H1 (cell line): ENCODE measurements around the gene CEND1. TPM values are rescaled to one million over a fixed set of nuclear protein-coding genes. Genes with fewer than 3 reads are reported as not detected.

ENCODE experiments used
- CTCF ChIA-PET: fragments of 300-600 bp; sonication (Branson Sonifier 250); formaldehyde crosslinking; loops from one replicate; lab custom pipeline; 2021; ENCODE audit not compliant: partially characterized antibody; lab: Charles Lee
- POLR2A ChIA-PET: fragments of 300-600 bp; sonication (Branson Sonifier 250); formaldehyde crosslinking; loops from one replicate; lab custom pipeline; 2021; ENCODE audit warnings: inconsistent platforms; ENCODE audit not compliant: partially characterized antibody; lab: Charles Lee
- DNase-seq, 2 experiments: peaks; one replicate each; pipeline versions ENCODE4 v3.0.0 to v3.0.0-alpha.2; 2010 to 2022; ENCODE audit warnings: low spot score in 2 of 2, low read depth in 1 of 2, mixed read lengths in 1 of 2
- FAIRE-seq: peaks from 2 replicates; lab custom pipeline; 2011; peaks lifted over from hg19 to GRCh38; lab: Jason Lieb, UNC
- H2AFZ ChIP-seq: 2 replicates; pipeline ENCODE4 v1.8.1; 2012; ENCODE audit warnings: low read length, inconsistent platforms
- H2AK5ac ChIP-seq: 2 replicates; pipeline ENCODE4 v1.6.1; 2013; ENCODE audit warnings: low read depth, low read length
- H2BK120ac ChIP-seq: replicated peaks from 2 replicates; pipeline ENCODE3; 2013; ENCODE audit warnings: low read depth, low read length, inconsistent platforms
- H2BK12ac ChIP-seq: 2 replicates; pipeline ENCODE4 v1.6.1; 2013; ENCODE audit warnings: low read depth, low read length
- H2BK15ac ChIP-seq: 2 replicates; pipeline ENCODE4 v1.6.1; 2013; ENCODE audit warnings: low read length
- H2BK20ac ChIP-seq: 2 replicates; pipeline ENCODE4 v1.6.1; 2013; ENCODE audit warnings: low read length
- H2BK5ac ChIP-seq: 2 replicates; pipeline ENCODE4 v1.6.1; 2013; ENCODE audit warnings: low read depth, low read length
- H3K14ac ChIP-seq: 2 replicates; pipeline ENCODE4 v1.6.1; 2013; ENCODE audit warnings: inconsistent platforms; ENCODE audit not compliant: insufficient read length
- H3K18ac ChIP-seq: 2 replicates; pipeline ENCODE4 v1.6.1; 2013; ENCODE audit warnings: low read length; ENCODE audit errors: extremely low read depth
- H3K23ac ChIP-seq: 2 replicates; pipeline ENCODE4 v1.6.1; 2013; ENCODE audit warnings: inconsistent platforms; ENCODE audit not compliant: insufficient read length
- H3K23me2 ChIP-seq: 2 replicates; pipeline ENCODE4 v1.6.1; 2013; ENCODE audit warnings: low read depth, low read length
- H3K27ac ChIP-seq: 2 replicates; pipeline ENCODE4 v1.6.1; 2011; ENCODE audit warnings: low read depth, low read length, inconsistent platforms
- H3K27me3 ChIP-seq, 4 experiments: replicated peaks in 1 of 4; 1 replicate in 1 of 4; 2 replicates in 3 of 4; pipeline versions ENCODE4 v1.6.1 to v1.8.1; 2011 to 2013; ENCODE audit warnings: low read length in 3 of 4, mild to moderate bottlenecking in 3 of 4, inconsistent platforms in 2 of 4, mixed read lengths in 2 of 4, moderate library complexity in 1 of 4; ENCODE audit not compliant: control insufficient read depth in 3 of 4, insufficient read depth in 3 of 4; ENCODE audit errors: extremely low read depth in 1 of 4
- H3K36me3 ChIP-seq, 4 experiments: 2 replicates each; pipeline versions ENCODE4 v1.6.1 to v1.8.1; 2011 to 2013; ENCODE audit warnings: mild to moderate bottlenecking in 4 of 4, low read length in 3 of 4, moderate library complexity in 2 of 4, control low read depth in 1 of 4, inconsistent platforms in 1 of 4; ENCODE audit not compliant: insufficient read depth in 4 of 4, control insufficient read depth in 2 of 4
- H3K4ac ChIP-seq: replicated peaks from 2 replicates; pipeline ENCODE3; 2013; ENCODE audit warnings: low read length, low read depth, mixed read lengths, inconsistent platforms; ENCODE audit not compliant: insufficient read length
- H3K4me1 ChIP-seq, 4 experiments: replicated peaks in 1 of 4; 1 replicate in 1 of 4; 2 replicates in 3 of 4; pipeline versions ENCODE4 v1.6.1 to v1.8.1; 2011 to 2013; ENCODE audit warnings: low read length in 3 of 4, inconsistent platforms in 2 of 4, mixed read lengths in 1 of 4; ENCODE audit not compliant: insufficient read depth in 4 of 4, control insufficient read depth in 3 of 4
- H3K4me2 ChIP-seq, 2 experiments: 2 replicates each; pipeline versions ENCODE4 v1.6.1 to v1.8.1; 2011 to 2013; ENCODE audit warnings: low read depth in 2 of 2, low read length in 2 of 2, control low read depth in 1 of 2, inconsistent platforms in 1 of 2, mild to moderate bottlenecking in 1 of 2; ENCODE audit not compliant: insufficient read depth in 1 of 2
- H3K4me3 ChIP-seq, 4 experiments: fragments of 200-600, 300-600 bp in 1 of 4; sonication (generic), shearing (Covaris generic), sonication (Bioruptor Twin) in 1 of 4; 2 replicates each; pipeline versions ENCODE4 v1.5.1 to v1.8.1; 2011 to 2016; ENCODE audit warnings: low read length in 4 of 4, low read depth in 3 of 4, control low read depth in 2 of 4, inconsistent platforms in 2 of 4, mild to moderate bottlenecking in 2 of 4, mixed read lengths in 1 of 4, moderate library complexity in 1 of 4; ENCODE audit not compliant: insufficient read depth in 2 of 4; ENCODE audit errors: extremely low read depth in 1 of 4
- H3K56ac ChIP-seq: replicated peaks from 2 replicates; pipeline ENCODE3; 2013; ENCODE audit warnings: low read depth, mild to moderate bottlenecking, mixed read lengths, low read length, inconsistent platforms; ENCODE audit not compliant: insufficient read length
- H3K79me1 ChIP-seq: 2 replicates; pipeline ENCODE4 v1.6.1; 2013; ENCODE audit warnings: low read depth, low read length, control low read depth
- H3K79me2 ChIP-seq, 2 experiments: 2 replicates each; pipeline versions ENCODE4 v1.6.1 to v1.8.1; 2012 to 2013; ENCODE audit warnings: low read length in 2 of 2, mild to moderate bottlenecking in 2 of 2, inconsistent platforms in 1 of 2; ENCODE audit not compliant: insufficient read depth in 2 of 2, control insufficient read depth in 1 of 2
- H3K9ac ChIP-seq, 4 experiments: replicated peaks in 1 of 4; 1 replicate in 1 of 4; 2 replicates in 3 of 4; pipeline versions ENCODE4 v1.6.1 to v1.8.1; 2011 to 2013; ENCODE audit warnings: low read depth in 3 of 4, low read length in 3 of 4, control low read depth in 2 of 4, mild to moderate bottlenecking in 2 of 4, moderate library complexity in 2 of 4, inconsistent platforms in 1 of 4; ENCODE audit errors: extremely low read depth in 1 of 4
- H3K9me3 ChIP-seq, 2 experiments: 2 replicates each; pipeline versions ENCODE4 v1.6.1 to v1.8.1; 2012 to 2013; ENCODE audit warnings: mild to moderate bottlenecking in 2 of 2, moderate library complexity in 2 of 2, control low read depth in 1 of 2, inconsistent platforms in 1 of 2, low read depth in 1 of 2, low read length in 1 of 2, mixed read lengths in 1 of 2; ENCODE audit not compliant: insufficient read depth in 2 of 2
- H4K20me1 ChIP-seq, 2 experiments: replicated peaks in 1 of 2; 2 replicates each; pipeline versions ENCODE3 to v1.8.1; 2011 to 2013; ENCODE audit warnings: inconsistent platforms in 2 of 2, low read length in 2 of 2, mild to moderate bottlenecking in 1 of 2; ENCODE audit not compliant: insufficient read depth in 2 of 2, control insufficient read depth in 1 of 2
- H4K5ac ChIP-seq: 2 replicates; pipeline ENCODE4 v1.6.1; 2013; ENCODE audit warnings: low read length, low read depth, mixed read lengths, inconsistent platforms; ENCODE audit not compliant: insufficient read length
- H4K8ac ChIP-seq: 2 replicates; pipeline ENCODE4 v1.8.0; 2013; ENCODE audit warnings: mild to moderate bottlenecking, moderate library complexity, low read length, inconsistent platforms; ENCODE audit not compliant: insufficient read depth; ENCODE audit errors: extremely low read depth
- H4K91ac ChIP-seq: replicated peaks from 2 replicates; pipeline ENCODE3; 2013; ENCODE audit warnings: low read length, mixed read lengths, inconsistent platforms; ENCODE audit not compliant: insufficient read length
- ATF3 ChIP-seq: IDR thresholded peaks from 2 replicates; pipeline ENCODE4 v1.6.1; 2011; ENCODE audit warnings: low read depth, mild to moderate bottlenecking, low read length; ENCODE audit not compliant: insufficient read depth
- CREB1 ChIP-seq: IDR thresholded peaks from 2 replicates; pipeline ENCODE4 v1.6.1; 2012; ENCODE audit warnings: inconsistent platforms
- KDM1A ChIP-seq: fragments of 200-600, 300-600 bp; sonication (generic); IDR thresholded peaks from 2 replicates; pipeline ENCODE4 v1.7.1; 2016; ENCODE audit warnings: mild to moderate bottlenecking, low read length, borderline replicate concordance
- KDM5A ChIP-seq: fragments of 200-600 bp; IDR thresholded peaks from 2 replicates; pipeline ENCODE4 v1.7.1; 2012; ENCODE audit warnings: mild to moderate bottlenecking, low read length, inconsistent platforms, mixed read lengths
- MAFK ChIP-seq: IDR thresholded peaks from 2 replicates; pipeline ENCODE4 v1.6.1; 2012; ENCODE audit warnings: low read depth, mild to moderate bottlenecking, improper control_type of control experiment, low read length
- whole genome bisulfite sequencing, 2 experiments: shearing (Covaris generic) in 1 of 2; methylation state at CpG; one replicate each; pipeline versions ENCODE4 v1.1.6 to v1.1.7; 2013 to 2015; ENCODE audit warnings: low lambda C conversion rate in 2 of 2, mixed read lengths in 2 of 2, inconsistent platforms in 1 of 2, low coverage in 1 of 2, missing lambda C conversion rate in 1 of 2; ENCODE audit not compliant: insufficient replicate concordance in 2 of 2, insufficient coverage in 1 of 2, insufficient read length in 1 of 2; ENCODE audit errors: extremely low coverage in 1 of 2, missing lambda C conversion rate in 1 of 2; 5-methylcytosine and 5-hydroxymethylcytosine counted together
- polyA plus RNA-seq, 7 experiments: library from polyadenylated mRNA; depleted of rRNA in 3 of 7; stranded (reverse) in 5 of 7; unstranded in 2 of 7; fragments of >200 nt in 5 of 7; fragments of 200-250 nt in 2 of 7; gene quantifications; 1 replicate in 5 of 7; 2 replicates in 1 of 7; 4 replicates in 1 of 7; pipeline versions ENCODE4 v1.2.1 to v1.2.3, GENCODE V29; 2011 to 2013; ENCODE audit warnings: missing spikeins in 2 of 7, mixed read lengths in 2 of 7
- total RNA-seq: library from RNA; stranded (reverse); fragmentation: NEBNext Ultra II Directional; extraction: Animal tissue kit (Norgen Biotek cat#: 25700); gene quantifications from 2 replicates; pipeline ENCODE4 v1.2.1, GENCODE V29; 2021

The CEND1 gene
- total and polyA plus RNA-seq, 2 of the 8 experiments (the other 6 are each of a cell fraction or from before 2014, with no cell fraction given), result 0.82 to 5.0 TPM

- H3K9ac ChIP-seq, result no peak overlapping the region
- CTCF ChIA-PET, result interaction anchor here (0.9 to 1.4 kb wide), 4 partner anchors 13 to 32 kb away, joined by 3 to 4 read pairs (median 4); no protein-coding TSS in a partner anchor
- H3K18ac ChIP-seq, result no peak overlapping the region
- no peak overlapping the region for H3K23ac ChIP-seq
- DNase-seq (no peak), FAIRE-seq (no peak)
- H2BK5ac ChIP-seq, result no peak overlapping the region
- H3K4me2 ChIP-seq, result no peak overlapping the region
- H4K91ac ChIP-seq, result no peak overlapping the region
- POLR2A ChIA-PET, result interaction anchor here (1.4 to 53.0 kb wide), 3 partner anchors 5 to 26 kb away, joined by 5 to 1917 read pairs (median 1917); partner anchors contain the start of genes CD151, CEND1, CRACR2B and PIDD1
- no peak overlapping the region for H2BK15ac ChIP-seq
- H4K8ac ChIP-seq, result no peak overlapping the region
- H3K27me3 ChIP-seq, result peaks cover 0 to 20% (median 11%) of the 10 kb centered on the region in 4 experiments; a peak in 5 of 7 replicates
- no peak overlapping the region for H3K27ac ChIP-seq
- 79% methylated on average over 10 of the region's 11 CpGs; no CpG with 5 or more reads in 1 of the 2 experiments for WGBS, 2 experiments
- no peak overlapping the region for H3K56ac ChIP-seq
- no peak overlapping the region for H3K4me3 ChIP-seq
- H3K36me3 ChIP-seq, result peaks cover 0 to 10% (median 1%) of the 10 kb centered on the region in 4 experiments; a peak in 1 of 8 replicates
- no peak overlapping the region for H2BK120ac ChIP-seq
- no peak overlapping the region for H2BK20ac ChIP-seq
- peaks cover 0 to 14% of the 10 kb centered on the region in 2 experiments for H4K20me1 ChIP-seq
- peaks cover 0 to 33% (median 26%) of the 10 kb centered on the region in 4 experiments; a peak in 6 of 7 replicates for H3K4me1 ChIP-seq
- no peak overlapping the region for H3K4ac ChIP-seq
- no peak overlapping the region for H3K14ac ChIP-seq
- H3K9me3 ChIP-seq, result no peaks in the 10 kb centered on the region
- TF ChIP-seq KDM1A, result no peak
- no peak for TF ChIP-seq ATF3
- no peak for TF ChIP-seq CREB1
- TF ChIP-seq KDM5A, result no peak
- TF ChIP-seq MAFK, result no peak
- no peak overlapping the region for H2AFZ ChIP-seq
- H4K5ac ChIP-seq, result no peak overlapping the region
- H3K79me2 ChIP-seq, result peaks cover 0 to 5% of the 10 kb centered on the region in 2 experiments; a peak in 1 of 4 replicates
- peaks cover 16% of the 10 kb centered on the region for H3K23me2 ChIP-seq
- H2AK5ac ChIP-seq, result no peak overlapping the region
- H3K79me1 ChIP-seq, result peaks cover 8% of the 10 kb centered on the region
- no peak overlapping the region for H2BK12ac ChIP-seq
These were observed 35.1 kb upstream of the CEND1 start for GRCh38 chr11:824942-825341.
